Neutrophil (primary cell): ENCODE data around the gene IFI30.

Source experiments
- H3K27ac ChIP-seq: fragments of 200-600 bp; sonication (generic); 2 replicates; pipeline ENCODE4 v1.5.1; 2016; ENCODE audit warnings: mild to moderate bottlenecking, moderate library complexity
- H3K27me3 ChIP-seq: fragments of 200-600 bp; sonication (generic); 2 replicates; pipeline ENCODE4 v1.6.0; 2016; ENCODE audit warnings: mild to moderate bottlenecking
- H3K36me3 ChIP-seq: fragments of 200-600 bp; sonication (generic); 2 replicates; pipeline ENCODE4 v1.5.1; 2017
- H3K4me1 ChIP-seq, 2 experiments: fragments of 200-600 bp in 1 of 2; sonication (generic) in 1 of 2; 1 replicate in 1 of 2; 2 replicates in 1 of 2; pipeline versions ENCODE4 v1.5.1 to v1.6.1; 2013 to 2016; ENCODE audit warnings: low read depth in 1 of 2, low read length in 1 of 2, mild to moderate bottlenecking in 1 of 2, moderate library complexity in 1 of 2; ENCODE audit not compliant: control insufficient read depth in 1 of 2, insufficient read depth in 1 of 2
- H3K4me3 ChIP-seq, 2 experiments: fragments of 200-600 bp in 1 of 2; sonication (generic) in 1 of 2; 1 replicate in 1 of 2; 2 replicates in 1 of 2; pipeline ENCODE4 v1.5.1; 2013 to 2016; ENCODE audit warnings: low read depth in 1 of 2, low read length in 1 of 2, mild to moderate bottlenecking in 1 of 2, moderate library complexity in 1 of 2
- H3K9me3 ChIP-seq: fragments of 200-600 bp; sonication (generic); 2 replicates; pipeline ENCODE4 v1.5.1; 2016
- CTCF ChIP-seq: fragments of 200-600 bp; sonication (generic); IDR thresholded peaks from 2 replicates; pipeline ENCODE4 v1.5.1; 2016; ENCODE audit warnings: antibody characterized with exemption

IFI30 gene

GRCh38 chr19:18167975-18168645 is 5.5 kb upstream of the IFI30 start:
- Histone ChIP-seq H3K36me3 (no peaks in the 10 kb centered on the region), H3K27ac (peak overlapping the region; percentile 98), H3K27me3 (no peaks in the 10 kb centered on the region), H3K4me1 (peaks cover 39 to 53% of the 10 kb centered on the region in 2 experiments), H3K4me3 (no peak overlapping the region), H3K9me3 (no peaks in the 10 kb centered on the region)
- peak; percentile 85 for TF ChIP-seq CTCF

GRCh38 chr19:18168673-18169381 is 4.8 kb upstream of the IFI30 start:
- no peak for TF ChIP-seq CTCF
- no peak overlapping the region for H3K4me3 ChIP-seq
- no peaks in the 10 kb centered on the region for H3K9me3 ChIP-seq
- H3K36me3 ChIP-seq = no peaks in the 10 kb centered on the region
- peaks cover 44 to 58% of the 10 kb centered on the region in 2 experiments for H3K4me1 ChIP-seq
- peak overlapping the region; percentile 98 for H3K27ac ChIP-seq
- no peaks in the 10 kb centered on the region for H3K27me3 ChIP-seq

GRCh38 chr19:18170714-18171255 is 2.8 kb upstream of the IFI30 start:
- H3K27ac ChIP-seq = peak overlapping the region; percentile 98
- peaks cover 9% of the 10 kb centered on the region for H3K27me3 ChIP-seq
- no peak for TF ChIP-seq CTCF
- H3K36me3 ChIP-seq = peaks cover 9% of the 10 kb centered on the region
- peak overlapping the region; percentile 46 to 52 for H3K4me3 ChIP-seq
- peaks cover 62 to 76% of the 10 kb centered on the region in 2 experiments for H3K4me1 ChIP-seq
- H3K9me3 ChIP-seq = no peaks in the 10 kb centered on the region

GRCh38 chr19:18171605-18172327 is 1.8 kb upstream of the IFI30 start:
- Histone ChIP-seq H3K9me3 (no peaks in the 10 kb centered on the region), H3K27me3 (peaks cover 15% of the 10 kb centered on the region), H3K36me3 (peaks cover 18% of the 10 kb centered on the region), H3K4me3 (no peak overlapping the region), H3K4me1 (peaks cover 69 to 83% of the 10 kb centered on the region in 2 experiments), H3K27ac (peak overlapping the region; percentile 98)
- no peak for TF ChIP-seq CTCF

- Histone ChIP-seq H3K27ac (peak overlapping the region; percentile 98), H3K36me3 (peaks cover 25% of the 10 kb centered on the region), H3K4me1 (peaks cover 76 to 89% of the 10 kb centered on the region in 2 experiments), H3K9me3 (no peaks in the 10 kb centered on the region), H3K27me3 (peaks cover 19% of the 10 kb centered on the region), H3K4me3 (peak overlapping the region; percentile 73 to 84)
- no peak for TF ChIP-seq CTCF
Measured at GRCh38 chr19:18172331-18173053, 1.1 kb upstream of the IFI30 start.
